Activated gamma-delta T cell treated with Interleukin-2 at 50 U/mL for 16 hours (primary cell): ENCODE measurements around the gene SIM2.

Source experiments
- DNase-seq: peaks from one replicate; pipeline ENCODE4 v3.0.0-alpha.2; 2020

The SIM2 gene

GRCh38 chr21:36700971-36701755, 2.2 kb downstream of the SIM2 start:
- DNase-seq, result no peak

GRCh38 chr21:36701756-36702621, 3.1 kb downstream of the SIM2 start:
- DNase-seq, result no peak

- no peak for DNase-seq
These were observed 3.7 kb downstream of the SIM2 start for GRCh38 chr21:36702622-36702968.

- no peak for DNase-seq
These were observed 4.2 kb downstream of the SIM2 start for GRCh38 chr21:36703123-36703522.

- DNase-seq, result no peak
These were observed 4.8 kb downstream of the SIM2 start for GRCh38 chr21:36703626-36704280.

GRCh38 chr21:36704281-36704957, 5.5 kb downstream of the SIM2 start:
- no peak for DNase-seq

- DNase-seq, result no peak
These were observed 6.2 kb downstream of the SIM2 start for GRCh38 chr21:36704958-36705678.

GRCh38 chr21:36705679-36706481, 7.0 kb downstream of the SIM2 start:
- DNase-seq, result no peak

- no peak for DNase-seq
These were observed 7.6 kb downstream of the SIM2 start for GRCh38 chr21:36706482-36706852.

- DNase-seq, result no peak
These were observed 8.2 kb downstream of the SIM2 start for GRCh38 chr21:36706951-36707762.

GRCh38 chr21:36707763-36708285, 8.9 kb downstream of the SIM2 start:
- DNase-seq, result no peak

- DNase-seq, result no peak
These were observed 9.5 kb downstream of the SIM2 start for GRCh38 chr21:36708286-36709029.

- no peak for DNase-seq
These were observed 10.3 kb downstream of the SIM2 start for GRCh38 chr21:36709030-36709867.

- no peak for DNase-seq
These were observed 11.2 kb downstream of the SIM2 start for GRCh38 chr21:36709868-36710728.

GRCh38 chr21:36710729-36711048, 11.8 kb downstream of the SIM2 start:
- no peak for DNase-seq

GRCh38 chr21:36713746-36714145, 14.8 kb downstream of the SIM2 start:
- no peak for DNase-seq

- no peak for DNase-seq
These were observed 17.5 kb downstream of the SIM2 start for GRCh38 chr21:36716387-36716786.

- no peak for DNase-seq
These were observed 17.9 kb downstream of the SIM2 start for GRCh38 chr21:36716836-36717235.
